IMR-90 (cell line): ENCODE results near the gene E2F8. TPM values are rescaled to one million over a fixed set of nuclear protein-coding genes. Genes with fewer than 3 reads are reported as not detected.

Source experiments
- ATAC-seq: fragments of 200-7000 bp; cut with Tn5 transposase; 2 replicates; pipeline ENCODE4 v1.9.1; 2020; ENCODE audit warnings: low read depth, mild to moderate bottlenecking, moderate library complexity
- BruUV-seq: library from RNA; stranded (reverse); fragments of 400-500 nt; replicated peaks from 2 replicates; lab custom pipeline; 2021; lab: Mats Ljungman, UMichigan
- CTCF ChIA-PET: fragments of 300-600 bp; formaldehyde crosslinking; extraction: SDS; loops from one replicate; lab custom pipeline; 2021; ENCODE audit warnings: antibody characterized with exemption; lab: Yijun Ruan, JAX
- POLR2A ChIA-PET: fragments of 300-600 bp; sonication (Branson Sonifier 250); formaldehyde crosslinking; loops from one replicate; lab custom pipeline; 2022; ENCODE audit warnings: antibody characterized with exemption; ENCODE audit not compliant: unreplicated experiment; lab: Charles Lee
- DNase-seq: peaks from one replicate; pipeline ENCODE4 v3.0.0; 2013
- H2AFZ ChIP-seq: replicated peaks from 2 replicates; pipeline ENCODE3; 2013; ENCODE audit warnings: low read length, mild to moderate bottlenecking; ENCODE audit not compliant: poor library complexity
- H2AK5ac ChIP-seq: 2 replicates; pipeline ENCODE4 v1.6.1; 2013; ENCODE audit warnings: low read depth, low read length, inconsistent platforms
- H2AK9ac ChIP-seq: replicated peaks from 2 replicates; pipeline ENCODE3; 2013; ENCODE audit warnings: mild to moderate bottlenecking, low read depth, low read length, moderate library complexity; ENCODE audit not compliant: poor library complexity
- H2BK120ac ChIP-seq: 2 replicates; pipeline ENCODE4 v1.6.1; 2013; ENCODE audit warnings: low read depth, low read length, inconsistent platforms
- H2BK15ac ChIP-seq: 3 replicates; pipeline ENCODE4 v1.6.1; 2013; ENCODE audit warnings: low read depth, low read length, inconsistent platforms
- H2BK20ac ChIP-seq: 2 replicates; pipeline ENCODE4 v1.6.1; 2013; ENCODE audit warnings: low read depth, mild to moderate bottlenecking, inconsistent platforms, low read length, moderate library complexity
- H2BK5ac ChIP-seq: 2 replicates; pipeline ENCODE4 v1.6.1; 2013; ENCODE audit warnings: mild to moderate bottlenecking, low read depth, low read length, inconsistent platforms; ENCODE audit not compliant: poor library complexity, severe bottlenecking
- H3K14ac ChIP-seq: replicated peaks from 2 replicates; pipeline ENCODE4 v1.6.1; 2013; ENCODE audit warnings: low read depth, low read length, inconsistent platforms
- H3K18ac ChIP-seq: 2 replicates; pipeline ENCODE4 v1.6.1; 2013; ENCODE audit warnings: low read depth, low read length, control low read depth
- H3K23ac ChIP-seq: 2 replicates; pipeline ENCODE4 v1.6.1; 2013; ENCODE audit warnings: low read depth, low read length, inconsistent platforms
- H3K27ac ChIP-seq: 2 replicates; pipeline ENCODE4 v1.5.1; 2013; ENCODE audit warnings: mild to moderate bottlenecking, control low read depth, low read length; ENCODE audit not compliant: insufficient read depth
- H3K27me3 ChIP-seq: 2 replicates; pipeline ENCODE4 v1.6.1; 2013; ENCODE audit warnings: low read length; ENCODE audit not compliant: control insufficient read depth, insufficient read depth
- H3K36me3 ChIP-seq: 2 replicates; pipeline ENCODE4 v1.6.1; 2013; ENCODE audit warnings: low read length, mixed read lengths; ENCODE audit not compliant: control insufficient read depth, insufficient read depth
- H3K4ac ChIP-seq: 2 replicates; pipeline ENCODE4 v1.6.1; 2013; ENCODE audit warnings: low read depth, low read length, inconsistent platforms
- H3K4me1 ChIP-seq: 2 replicates; pipeline ENCODE4 v1.6.1; 2013; ENCODE audit warnings: low read length, mixed read lengths; ENCODE audit not compliant: control insufficient read depth, insufficient read depth
- H3K4me2 ChIP-seq: 2 replicates; pipeline ENCODE4 v1.6.1; 2013; ENCODE audit warnings: low read depth, mild to moderate bottlenecking, control low read depth, low read length, moderate library complexity
- H3K4me3 ChIP-seq: 2 replicates; pipeline ENCODE4 v1.5.1; 2013; ENCODE audit warnings: low read depth, mild to moderate bottlenecking, control low read depth, low read length, moderate library complexity; ENCODE audit not compliant: insufficient read depth
- H3K56ac ChIP-seq: 2 replicates; pipeline ENCODE4 v1.6.1; 2013; ENCODE audit warnings: low read length, inconsistent platforms; ENCODE audit not compliant: insufficient read depth; ENCODE audit errors: extremely low read depth
- H3K79me1 ChIP-seq, 2 experiments: 2 replicates each; pipeline ENCODE4 v1.6.1; 2013; ENCODE audit warnings: low read length in 2 of 2, inconsistent platforms in 1 of 2, low read depth in 1 of 2
- H3K9ac ChIP-seq: 2 replicates; pipeline ENCODE4 v1.6.1; 2013; ENCODE audit warnings: low read depth, low read length, control low read depth
- H3K9me1 ChIP-seq: 2 replicates; pipeline ENCODE4 v1.6.1; 2013; ENCODE audit warnings: low read length, inconsistent platforms; ENCODE audit not compliant: insufficient read depth
- H3K9me3 ChIP-seq: 2 replicates; pipeline ENCODE4 v1.6.1; 2013; ENCODE audit warnings: low read length; ENCODE audit not compliant: control insufficient read depth, insufficient read depth
- H4K20me1 ChIP-seq: 2 replicates; pipeline ENCODE4 v1.6.1; 2013; ENCODE audit warnings: low read length, inconsistent platforms; ENCODE audit not compliant: insufficient read depth
- H4K5ac ChIP-seq: 2 replicates; pipeline ENCODE4 v1.6.1; 2013; ENCODE audit warnings: mild to moderate bottlenecking, low read depth, low read length, control low read depth
- H4K8ac ChIP-seq, 2 experiments: 2 replicates each; pipeline ENCODE4 v1.6.1; 2013; ENCODE audit warnings: low read depth in 2 of 2, low read length in 2 of 2, control low read depth in 1 of 2, inconsistent platforms in 1 of 2
- H4K91ac ChIP-seq: 2 replicates; pipeline ENCODE4 v1.6.1; 2013; ENCODE audit warnings: low read depth, low read length, inconsistent platforms; ENCODE audit not compliant: insufficient read depth
- CHD1 ChIP-seq: IDR thresholded peaks from 2 replicates; pipeline ENCODE4 v1.6.1; 2012; ENCODE audit warnings: low read depth, low read length, improper control_type of control experiment
- WGBS, 2 experiments: methylation state at CpG; one replicate each; pipeline versions ENCODE4 v1.1.5 to v1.1.7; 2013; ENCODE audit warnings: missing lambda C conversion rate in 2 of 2; ENCODE audit not compliant: insufficient read length in 1 of 2; ENCODE audit errors: extremely low coverage in 2 of 2; 5-methylcytosine and 5-hydroxymethylcytosine counted together
- dilution Hi-C: fragments of 300-500 bp; cut with HindIII; formaldehyde crosslinking; loops from one replicate; pipeline ENCODE4 v1.14.3; 2018; ENCODE audit warnings: low sequenced_read_pairs; ENCODE audit not compliant: unreplicated experiment
- in situ Hi-C: fragments of 300-500 bp; cut with MboI; formaldehyde crosslinking; loops from 3 replicates; pipeline ENCODE4 v1.14.3; 2019; ENCODE audit warnings: low sequenced_read_pairs, inconsistent platforms, mixed read lengths
- intact Hi-C: fragments of 100-400 bp; cut with micrococcal nuclease; formaldehyde crosslinking; loops from 2 replicates; pipeline ENCODE4 v1.10.0; 2022
- polyA plus RNA-seq, 3 experiments: library from polyadenylated mRNA; depleted of rRNA; stranded (reverse); fragments of >200 nt; gene quantifications; 2 replicates each; pipeline ENCODE4 v1.2.3, GENCODE V29; 2012; ENCODE audit warnings: low replicate concordance in 1 of 3
- total RNA-seq: library from RNA; depleted of rRNA; stranded (reverse); fragments of >200 nt; gene quantifications from 2 replicates; pipeline ENCODE4 v1.2.3, GENCODE V29; 2012

The E2F8 gene
- total and polyA plus RNA-seq, 2 of the 4 experiments (the other 2 are of a cell fraction), result 1.1 to 2.3 TPM

- H4K91ac ChIP-seq, result no peak overlapping the region
- H4K20me1 ChIP-seq, result no peaks in the 10 kb centered on the region
- H2BK120ac ChIP-seq, result no peak overlapping the region
- H3K4me3 ChIP-seq, result no peak overlapping the region
- H4K8ac ChIP-seq, result no peak overlapping the region
- no peak overlapping the region for H3K56ac ChIP-seq
- 0 out of 2 replicates have a peak, but pooled peaks cover 3% of the 10 kb centered on the region for H3K9me1 ChIP-seq
- no peak overlapping the region for H4K5ac ChIP-seq
- no peak overlapping the region for H2BK5ac ChIP-seq
- no peaks in the 10 kb centered on the region for H3K4me1 ChIP-seq
- H3K23ac ChIP-seq, result no peak overlapping the region
- POLR2A ChIA-PET, result no interaction called here
- no peak overlapping the region for H3K9ac ChIP-seq
- H3K27me3 ChIP-seq, result no peaks in the 10 kb centered on the region
- no peak overlapping the region for H3K18ac ChIP-seq
- H3K27ac ChIP-seq, result no peak overlapping the region
- WGBS, 2 experiments, result no CpG with 5 or more reads among the region's 2 CpGs
- no peak overlapping the region for H3K14ac ChIP-seq
- no peak overlapping the region for H3K4me2 ChIP-seq
- no peaks in the 10 kb centered on the region for H3K79me1 ChIP-seq
- no peak overlapping the region for H2AK9ac ChIP-seq
- no peak overlapping the region for H2BK15ac ChIP-seq
- CTCF ChIA-PET, result no interaction called here
- no TSS peak for BruUV-seq
- DNase-seq, result no peak
- no peak overlapping the region for H2AFZ ChIP-seq
- in situ Hi-C loops (no loop called here), intact Hi-C loops (no loop called here), dilution Hi-C loops (no loop called here)
- no peak overlapping the region for H2AK5ac ChIP-seq
- H3K9me3 ChIP-seq, result no peaks in the 10 kb centered on the region
- H3K4ac ChIP-seq, result no peak overlapping the region
- no peak for ATAC-seq
- no peaks in the 10 kb centered on the region for H3K36me3 ChIP-seq
- H2BK20ac ChIP-seq, result no peak overlapping the region
- no peak for TF ChIP-seq CHD1
Measured at GRCh38 chr11:19185036-19185435, 55.7 kb downstream of the E2F8 start.
